Mucosa of descending colon (tissue), 3 donors: ENCODE results near the gene DAPP1. TPM values are rescaled to one million over a fixed set of nuclear protein-coding genes. Genes with fewer than 3 reads are reported as not detected.
A peak's percentile ranks its signal among the peaks of the same experiment; 100 is the strongest.

Source experiments
- ATAC-seq: fragments of 200-7000 bp; cut with Tn5 transposase; one replicate; pipeline ENCODE4 v1.9.1; 2020; ENCODE audit warnings: mild to moderate bottlenecking, moderate library complexity
- DNase-seq, 3 donors: peaks; one replicate each; pipeline ENCODE4 v3.0.0-alpha.2; 2020
- H3K36me3 ChIP-seq: fragments of 200-600 bp; one replicate; pipeline ENCODE4 v1.8.0; 2021; ENCODE audit warnings: low read depth, mild to moderate bottlenecking
- H3K4me1 ChIP-seq: fragments of 200-600 bp; one replicate; pipeline ENCODE4 v1.8.0; 2021; ENCODE audit warnings: low read depth, mild to moderate bottlenecking
- H3K4me3 ChIP-seq: fragments of 200-600 bp; one replicate; pipeline ENCODE4 v1.8.0; 2021; ENCODE audit warnings: mild to moderate bottlenecking
- H3K9me3 ChIP-seq: fragments of 200-600 bp; one replicate; pipeline ENCODE4 v1.8.0; 2021; ENCODE audit warnings: mild to moderate bottlenecking
- CTCF ChIP-seq: fragments of 200-600 bp; IDR thresholded peaks from one replicate; pipeline ENCODE4 v1.8.0; 2022; ENCODE audit warnings: antibody characterized with exemption, mild to moderate bottlenecking
- intact Hi-C, 2 donors: fragments of 100-400 bp; cut with DNase I in 1 of 2; cut with micrococcal nuclease in 1 of 2; formaldehyde crosslinking; loops; one replicate each; pipeline versions ENCODE4 v1.11.0 to v1.11.1; 2022; cut with DNase I, micrococcal nuclease
- total RNA-seq, 3 donors: library from RNA; stranded (reverse); fragmentation: NEBNext Ultra II Directional in 2 of 3; extraction: Animal tissue kit (Norgen Biotek cat#: 25700) in 2 of 3; gene quantifications; one replicate each; pipeline versions ENCODE4 v1.2.1 to v1.2.4, GENCODE V29; 2021 to 2023
- donor health status: DM: no; HTN: no; CAD: no; lungs with moderate emphysema.
- donor health status: DM: no; HTN: no; CAD: no.
- donor health status: DM: no; HTN: yes; CAD: no.

The DAPP1 gene
- total RNA-seq, 3 donors from 2014 or later: 1.3 to 4.6 (median 1.7) TPM

- Histone ChIP-seq H3K9me3 (no peaks in the 10 kb centered on the region), H3K36me3 (no peaks in the 10 kb centered on the region), H3K4me1 (peaks cover 4% of the 10 kb centered on the region), H3K4me3 (no peak overlapping the region)
- no peak for TF ChIP-seq CTCF
- DNase-seq (no peak), ATAC-seq (peak; percentile 57)
- intact Hi-C loops: no loop called here
These were observed 44.7 kb downstream of the DAPP1 start for GRCh38 chr4:99861120-99861905.

GRCh38 chr4:99863804-99864203 lies 47.2 kb downstream of the DAPP1 start:
- no peak for TF ChIP-seq CTCF
- Histone ChIP-seq H3K4me3 (no peak overlapping the region), H3K36me3 (no peaks in the 10 kb centered on the region), H3K9me3 (no peaks in the 10 kb centered on the region), H3K4me1 (peaks cover 4% of the 10 kb centered on the region)
- DNase-seq: no peak
- intact Hi-C loops: no loop called here
- peak; percentile 45 for ATAC-seq

- ATAC-seq (no peak), DNase-seq (no peak)
- Histone ChIP-seq H3K9me3 (no peaks in the 10 kb centered on the region), H3K4me1 (peaks cover 4% of the 10 kb centered on the region), H3K36me3 (no peaks in the 10 kb centered on the region), H3K4me3 (no peak overlapping the region)
- intact Hi-C loops: no loop called here
- TF ChIP-seq CTCF: no peak
These were observed 51.5 kb downstream of the DAPP1 start for GRCh38 chr4:99868126-99868596.

DNA sequence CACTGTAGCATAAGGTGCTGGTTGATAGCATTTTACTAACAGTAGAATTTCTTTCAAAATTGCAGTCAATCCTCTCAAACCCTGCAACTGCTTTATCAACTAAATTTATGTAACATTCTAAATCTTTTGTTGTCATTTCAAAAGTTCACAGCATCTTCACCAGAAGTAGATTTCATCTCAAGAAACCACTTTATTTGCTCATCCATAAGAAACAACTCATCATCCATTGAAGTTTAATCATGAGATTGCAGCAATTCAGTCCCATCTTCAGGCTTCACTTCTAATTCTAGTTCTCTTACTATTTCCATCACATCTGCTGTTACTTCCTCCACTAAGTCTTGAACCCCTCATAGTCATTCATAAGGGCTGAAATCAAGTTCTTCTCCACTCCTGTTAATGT lies 55.9 kb downstream of the DAPP1 start:
- DNase-seq (no peak), ATAC-seq (no peak)
- no peaks in the 10 kb centered on the region for H3K4me1 ChIP-seq
- no peaks in the 10 kb centered on the region for H3K36me3 ChIP-seq
- H3K4me3 ChIP-seq: no peak overlapping the region
- no peak for TF ChIP-seq CTCF
- H3K9me3 ChIP-seq: no peaks in the 10 kb centered on the region
- intact Hi-C loops: no loop called here

- no peaks in the 10 kb centered on the region for H3K9me3 ChIP-seq
- intact Hi-C loops: no loop called here
- TF ChIP-seq CTCF: no peak
- ATAC-seq (peak; percentile 74), DNase-seq (no peak)
- no peaks in the 10 kb centered on the region for H3K4me1 ChIP-seq
- H3K4me3 ChIP-seq: no peak overlapping the region
- no peaks in the 10 kb centered on the region for H3K36me3 ChIP-seq
These were observed 58.4 kb downstream of the DAPP1 start for GRCh38 chr4:99875071-99875470.
